K562 (cell line): ENCODE data around the gene PRKD2. TPM values are rescaled to one million over a fixed set of nuclear protein-coding genes. Genes with fewer than 3 reads are reported as not detected.

Source experiments
- ATAC-seq: fragments of 200-7000 bp; cut with Tn5 transposase; 3 replicates; pipeline ENCODE4 v1.9.1; 2020; ENCODE audit warnings: moderate library complexity
- BruUV-seq: library from RNA; stranded (reverse); fragments of 400-500 nt; replicated peaks from 2 replicates; lab custom pipeline; 2021; lab: Mats Ljungman, UMichigan
- CTCF ChIA-PET: fragments of 300-600 bp; formaldehyde crosslinking; extraction: SDS; loops from one replicate; lab custom pipeline; 2021; ENCODE audit warnings: low intra/inter-chr PET ratio; lab: Yijun Ruan, JAX
- POLR2A ChIA-PET: fragments of 300-600, 350-650 bp; sonication (Branson Sonifier 250); formaldehyde crosslinking; extraction: SDS; loops from one replicate; lab custom pipeline; 2021; ENCODE audit warnings: antibody characterized with exemption, inconsistent platforms; lab: Yijun Ruan, JAX
- DNase-seq, 4 experiments: peaks; one replicate each; pipeline versions ENCODE4 v3.0.0 to v3.0.0-alpha.2; 2011 to 2018; ENCODE audit warnings: low spot score in 3 of 4, mixed read lengths in 3 of 4; ENCODE audit errors: extremely low read depth in 1 of 4
- FAIRE-seq: peaks from 2 replicates; lab custom pipeline; 2011; peaks lifted over from hg19 to GRCh38; lab: Jason Lieb, UNC
- H2AFZ ChIP-seq: 2 replicates; pipeline ENCODE4 v1.6.0; 2011; ENCODE audit warnings: low read depth, low read length, control low read depth, inconsistent platforms
- H3K27ac ChIP-seq: fragments of 200-600 bp; 3 replicates; pipeline ENCODE4 v1.8.0; 2011; ENCODE audit warnings: low read depth, mild to moderate bottlenecking, control low read depth, inconsistent platforms, low read length, moderate library complexity, mixed read lengths; ENCODE audit errors: extremely low read depth
- H3K27me3 ChIP-seq, 2 experiments: fragments of 300-600 bp in 1 of 2; 2 replicates in 1 of 2; 3 replicates in 1 of 2; pipeline versions ENCODE4 v1.6.0 to v1.8.0; 2011; ENCODE audit warnings: inconsistent platforms in 2 of 2, low read length in 2 of 2, mild to moderate bottlenecking in 1 of 2, mixed read lengths in 1 of 2, moderate library complexity in 1 of 2; ENCODE audit not compliant: control insufficient read depth in 2 of 2, insufficient read depth in 2 of 2
- H3K36me3 ChIP-seq: fragments of 300-600 bp; 3 replicates; pipeline ENCODE4 v1.8.0; 2011; ENCODE audit warnings: mild to moderate bottlenecking, low read length, inconsistent platforms; ENCODE audit not compliant: control insufficient read depth, insufficient read depth
- H3K4me1 ChIP-seq, 2 experiments: fragments of 200-600 bp in 1 of 2; replicated peaks in 1 of 2; 2 replicates in 1 of 2; 3 replicates in 1 of 2; pipeline versions ENCODE4 v1.5.1 to v1.8.0; 2011; ENCODE audit warnings: inconsistent platforms in 2 of 2, low read length in 2 of 2, mild to moderate bottlenecking in 1 of 2, mixed read lengths in 1 of 2, moderate library complexity in 1 of 2; ENCODE audit not compliant: control insufficient read depth in 2 of 2, insufficient read depth in 2 of 2
- H3K4me2 ChIP-seq: 2 replicates; pipeline ENCODE4 v1.6.1; 2011; ENCODE audit warnings: low read length, control low read depth, inconsistent platforms, mixed read lengths; ENCODE audit not compliant: insufficient read depth
- H3K4me3 ChIP-seq: fragments of 200-600 bp; sonication (generic), shearing (Covaris generic); 2 replicates; pipeline ENCODE4 v1.5.1; 2016; ENCODE audit warnings: control low read depth, inconsistent platforms
- H3K79me2 ChIP-seq: fragments of 200-600 bp; 3 replicates; pipeline ENCODE4 v1.8.0; 2011; ENCODE audit warnings: low read length, inconsistent platforms; ENCODE audit not compliant: control insufficient read depth, insufficient read depth
- H3K9ac ChIP-seq, 2 experiments: 2 replicates each; pipeline versions ENCODE4 v1.6.0 to v1.6.1; 2011; ENCODE audit warnings: low read depth in 2 of 2, low read length in 2 of 2, control low read depth in 1 of 2, inconsistent platforms in 1 of 2, mild to moderate bottlenecking in 1 of 2, mixed read lengths in 1 of 2; ENCODE audit not compliant: insufficient read depth in 1 of 2
- H3K9me1 ChIP-seq: one replicate; pipeline ENCODE4 v1.6.0; 2011; ENCODE audit warnings: inconsistent platforms, mild to moderate bottlenecking, low read length, moderate library complexity; ENCODE audit not compliant: control insufficient read depth, insufficient read depth
- H3K9me3 ChIP-seq: replicated peaks from 2 replicates; pipeline ENCODE4 v1.5.1; 2011; ENCODE audit warnings: low read depth, low read length, inconsistent platforms; ENCODE audit not compliant: control insufficient read depth, insufficient read depth
- H4K20me1 ChIP-seq: replicated peaks from 2 replicates; pipeline ENCODE4 v1.6.1; 2011; ENCODE audit warnings: low read length, inconsistent platforms, mixed read lengths; ENCODE audit not compliant: control insufficient read depth, insufficient read depth
- BRD4 ChIP-seq: fragments of 200-600 bp; sonication (generic); IDR thresholded peaks from 2 replicates; pipeline ENCODE4 v1.6.1; 2017; ENCODE audit warnings: inconsistent platforms
- KLF10 ChIP-seq: fragments of 250-450 bp; sonication (Bioruptor Pico); IDR thresholded peaks from 2 replicates; pipeline ENCODE4 v1.6.1; 2021; ENCODE audit warnings: matching md5 sums
- RFX1 ChIP-seq: fragments of 450-650 bp; IDR thresholded peaks from 2 replicates; pipeline ENCODE4 v1.6.1; 2016; ENCODE audit warnings: mild to moderate bottlenecking, moderate library complexity
- ZFP36 ChIP-seq: fragments of 150-350 bp; IDR thresholded peaks from 2 replicates; pipeline ENCODE4 v1.6.1; 2018; ENCODE audit warnings: low read length, low read depth; ENCODE audit not compliant: partially characterized antibody
- ZNF77 ChIP-seq: fragments of 250-450 bp; sonication (Bioruptor Pico); IDR thresholded peaks from 2 replicates; pipeline ENCODE4 v1.5.0; 2020
- WGBS: fragments of 100-300 bp; shearing (Covaris generic); methylation state at CpG from one replicate; pipeline ENCODE4 v1.1.6; 2016; ENCODE audit warnings: low coverage, mixed read lengths; ENCODE audit not compliant: insufficient coverage; ENCODE audit errors: missing lambda C conversion rate; 5-methylcytosine and 5-hydroxymethylcytosine counted together
- in situ Hi-C: fragments of 300-500 bp; cut with MboI; formaldehyde crosslinking; loops from 4 replicates; pipeline ENCODE4 v1.15.0; 2018; ENCODE audit warnings: inconsistent platforms, mixed read lengths
- intact Hi-C: fragments of 100-400 bp; cut with micrococcal nuclease; formaldehyde crosslinking; loops from 2 replicates; pipeline ENCODE4 v1.14.2; 2022
- polyA plus RNA-seq, 8 experiments: library from polyadenylated mRNA; depleted of rRNA in 4 of 8; stranded (reverse) in 5 of 8; unstranded in 3 of 8; fragments of >200 nt; fragmentation: Nextera tagmentation in 2 of 8; fragmentation: Illumina TruSeq in 1 of 8; extraction: Ambion mirVana in 2 of 8; extraction: Trizol in 1 of 8; gene quantifications; 2 replicates each; pipeline versions ENCODE4 v1.2.1 to v1.2.3, GENCODE V29; 2011 to 2014; ENCODE audit warnings: inconsistent platforms in 1 of 8, missing spikeins in 1 of 8
- total RNA-seq, 7 experiments: library from RNA; depleted of rRNA in 6 of 7; stranded (reverse); fragments of >200 nt in 6 of 7; fragmentation: Illumina TruSeq in 2 of 7; extraction: Trizol in 2 of 7; gene quantifications; 2 replicates each; pipeline versions ENCODE4 v1.2.1 to v1.2.3, GENCODE V29; 2011 to 2021; ENCODE audit warnings: low replicate concordance in 1 of 7
- TF ChIP-seq, protein P1 (sequence below), 2 experiments: IDR thresholded peaks in 1 of 2; conservative IDR thresholded peaks in 1 of 2; 2 replicates each; pipeline ENCODE4 v1.6.1; 2016; ENCODE audit warnings: low read depth in 2 of 2, mild to moderate bottlenecking in 1 of 2, missing compliant biosample characterization in 1 of 2, missing genetic modification characterization in 1 of 2, moderate library complexity in 1 of 2

The PRKD2 gene
- total and polyA plus RNA-seq, 9 of the 15 experiments (the other 6 are each of a cell fraction or from before 2014, with no cell fraction given), result 1.8 to 60.0 (median 15.0) TPM

DNA sequence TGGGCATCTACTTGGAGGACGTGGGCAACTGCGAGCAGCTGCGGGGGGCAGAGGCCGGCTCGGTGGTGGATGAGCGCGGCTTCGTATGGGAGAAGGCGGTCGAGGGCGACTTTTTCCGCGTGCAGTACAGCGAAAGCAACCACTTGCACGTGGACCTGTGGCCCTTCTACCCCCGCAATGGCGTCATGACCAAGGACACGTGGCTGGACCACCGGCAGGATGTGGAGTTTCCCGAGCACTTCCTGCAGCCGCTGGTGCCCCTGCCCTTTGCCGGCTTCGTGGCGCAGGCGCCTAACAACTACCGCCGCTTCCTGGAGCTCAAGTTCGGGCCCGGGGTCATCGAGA lies 39.6 kb upstream of the PRKD2 start:
- H3K79me2 ChIP-seq, result no peaks in the 10 kb centered on the region
- no peak overlapping the region for H3K4me3 ChIP-seq
- in situ Hi-C loops, result loop anchor here (10.0 kb wide), 1 partner anchor 238 kb away; no protein-coding TSS in a partner anchor
- no peaks in the 10 kb centered on the region for H3K9me1 ChIP-seq
- H3K27ac ChIP-seq, result no peak overlapping the region
- BruUV-seq, result no TSS peak
- intact Hi-C loops, result loop anchor here (2.0 to 5.0 kb wide), 2 partner anchors 71 to 234 kb away; no protein-coding TSS in a partner anchor
- ChIA-PET CTCF (interaction anchor here (0.7 to 2.5 kb wide), 4 partner anchors 69 to 235 kb away, joined by 3 to 42 read pairs (median 4); no protein-coding TSS in a partner anchor), POLR2A (interaction anchor here (3.0 kb wide), 1 partner anchor 10 kb away, joined by 11 read pairs; no protein-coding TSS in a partner anchor)
- H3K4me2 ChIP-seq, result no peak overlapping the region
- TF ChIP-seq RFX1 (no peak), BRD4 (no peak), KLF10 (CRISPR knock-in tag) (no peak), ZNF77 (CRISPR knock-in tag) (no peak), ZFP36 (no peak)
- TF ChIP-seq, protein P1, sequence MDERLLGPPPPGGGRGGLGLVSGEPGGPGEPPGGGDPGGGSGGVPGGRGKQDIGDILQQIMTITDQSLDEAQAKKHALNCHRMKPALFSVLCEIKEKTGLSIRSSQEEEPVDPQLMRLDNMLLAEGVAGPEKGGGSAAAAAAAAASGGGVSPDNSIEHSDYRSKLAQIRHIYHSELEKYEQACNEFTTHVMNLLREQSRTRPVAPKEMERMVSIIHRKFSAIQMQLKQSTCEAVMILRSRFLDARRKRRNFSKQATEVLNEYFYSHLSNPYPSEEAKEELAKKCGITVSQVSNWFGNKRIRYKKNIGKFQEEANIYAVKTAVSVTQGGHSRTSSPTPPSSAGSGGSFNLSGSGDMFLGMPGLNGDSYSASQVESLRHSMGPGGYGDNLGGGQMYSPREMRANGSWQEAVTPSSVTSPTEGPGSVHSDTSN (CRISPR knock-in tag; IDR thresholded peaks at IDR 0.05; ENCODE audit: low read depth), result no peak
- TF ChIP-seq, protein P1 (tag; conservative IDR thresholded peaks at IDR 0.05; ENCODE audit: low read depth), result no peak
- H4K20me1 ChIP-seq, result peaks cover 3% of the 10 kb centered on the region; the same call in 1 of the 2 replicates
- H3K9me3 ChIP-seq, result no peaks in the 10 kb centered on the region
- no peak overlapping the region for H3K9ac ChIP-seq
- no peak for DNase-seq
- 88% methylated on average over 24 of the region's 30 CpGs for WGBS
- ATAC-seq, result no peak
- no peaks in the 10 kb centered on the region for H3K27me3 ChIP-seq
- no peak overlapping the region for H2AFZ ChIP-seq
- no peak for FAIRE-seq
- peaks cover 9% of the 10 kb centered on the region; the same call in 2 of the 3 replicates for H3K36me3 ChIP-seq
- H3K4me1 ChIP-seq, result peaks cover 2 to 13% of the 10 kb centered on the region in 2 experiments; a peak in 4 of 5 replicates
